Stimulated activated CD4-positive, alpha-beta T cell treated with anti-CD3 and anti-CD28 coated beads, Interleukin-4, amount 100 ng/mL, for 1 hour (primary cell): ENCODE data around the gene ANTXRL.
"Not testable (repeated sequence)": the region's sequence is repeated elsewhere in the genome, so short reads cannot be mapped to it uniquely, and the experiment has no call there.

ENCODE experiments used
- DNase-seq: peaks from one replicate; pipeline ENCODE4 v3.0.0-alpha.2; 2020

The ANTXRL gene

GRCh38 chr10:46374410-46374809, 87.6 kb downstream of the ANTXRL start:
- not testable (repeated sequence) for DNase-seq

GRCh38 chr10:46375406-46375805, 88.6 kb downstream of the ANTXRL start, which contains the start of gene ANXA8L1:
Gene ANXA8L1, plus strand, starts transcription at chr10:46375776. Its CDS starts 76 bp downstream, at chr10:46375852.
- DNase-seq: not testable (repeated sequence)

- not testable (repeated sequence) for DNase-seq
Measured at GRCh38 chr10:46377022-46377421, 90.2 kb downstream of the ANTXRL start.

GRCh38 chr10:46377651-46378050, 90.9 kb downstream of the ANTXRL start:
- not testable (repeated sequence) for DNase-seq

GRCh38 chr10:46378108-46378507, 91.3 kb downstream of the ANTXRL start:
- not testable (repeated sequence) for DNase-seq

- DNase-seq: not testable (repeated sequence)
Measured at GRCh38 chr10:46379233-46379848, 92.5 kb downstream of the ANTXRL start.
